ENCODE measurements around the gene GPC6.
"Not testable (repeated sequence)": the region's sequence is repeated elsewhere in the genome, so short reads cannot be mapped to it uniquely, and the experiment has no call there.

Gene GPC6

DNA sequence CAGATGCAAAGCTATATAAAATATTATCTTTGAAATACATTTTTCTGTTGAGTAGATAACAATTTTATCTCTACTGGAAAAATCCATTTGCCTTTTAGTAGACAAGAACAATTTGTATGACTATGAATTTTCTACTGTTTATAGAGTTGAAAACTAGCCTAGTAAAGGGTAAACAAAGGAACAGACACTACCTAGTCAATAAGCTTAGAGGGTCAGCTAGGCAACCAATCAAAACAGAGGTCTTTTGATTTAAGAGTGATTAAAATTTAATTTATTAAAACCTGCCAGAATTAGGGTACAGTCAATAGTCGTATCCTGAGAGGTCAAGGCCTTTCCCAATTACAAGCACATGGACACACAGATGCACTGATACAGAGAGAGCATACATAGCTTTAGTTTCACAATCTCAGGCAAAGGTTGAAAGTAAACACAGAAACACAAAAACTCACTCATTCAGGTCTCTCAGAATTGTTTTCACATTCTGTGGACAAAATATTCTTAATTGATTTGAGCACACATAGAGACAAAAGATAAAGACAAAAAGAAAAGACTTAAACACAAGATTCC, 24.5 kb upstream of the GPC6 start:
- H3K18ac ChIP-seq (ENCODE audit: low read length) = no peak overlapping the region
- H3K36me3 ChIP-seq (ENCODE audit: control insufficient read depth in 1 of 2, insufficient read depth in 2 of 2, low read length in 2 of 2) = no peaks in the 10 kb centered on the region
- no peak overlapping the region for H2BK5ac ChIP-seq (ENCODE audit: low read depth, low read length, poor library complexity)
- no peak overlapping the region for H3K9ac ChIP-seq (ENCODE audit: low read length)
- no CpG with 5 or more reads among the region's 1 CpG for WGBS (ENCODE audit: extremely low coverage, insufficient coverage, insufficient read length)
- H3K4me1 ChIP-seq (ENCODE audit: control insufficient read depth in 1 of 2, insufficient read depth in 2 of 2, low read length in 2 of 2) = no peaks in the 10 kb centered on the region
- H3K27me3 ChIP-seq (ENCODE audit: insufficient read depth, low read length) = no peaks in the 10 kb centered on the region
- no peak overlapping the region for H3K4me3 ChIP-seq (ENCODE audit: low read depth, low read length)
- H4K91ac ChIP-seq (ENCODE audit: low read depth, low read length) = no peak overlapping the region
- H3K9me3 ChIP-seq (ENCODE audit: insufficient read depth, low read depth, low read length) = no peaks in the 10 kb centered on the region
- no peak overlapping the region for H3K27ac ChIP-seq (ENCODE audit: low read depth, low read length)
- no peak overlapping the region for H3K23ac ChIP-seq (ENCODE audit: low read length)
- no peak for DNase-seq
- no peaks in the 10 kb centered on the region for H3K79me2 ChIP-seq (ENCODE audit: control insufficient read depth, insufficient read depth, low read length, poor library complexity)
- no peak overlapping the region for H2BK12ac ChIP-seq (ENCODE audit: low read length)
- H2AK5ac ChIP-seq (ENCODE audit: low read length) = no peak overlapping the region
- H4K8ac ChIP-seq (ENCODE audit: low read depth, low read length) = no peak overlapping the region
- no peak overlapping the region for H2AFZ ChIP-seq (ENCODE audit: insufficient read depth, low read length, poor library complexity)
- no peak overlapping the region for H4K12ac ChIP-seq (ENCODE audit: low read depth, low read length)
- no peaks in the 10 kb centered on the region for H3K79me1 ChIP-seq (ENCODE audit: low read length)
- H3K14ac ChIP-seq (ENCODE audit: low read length) = no peak overlapping the region
- no peak overlapping the region for H3K4me2 ChIP-seq (ENCODE audit: low read length)
- no peak overlapping the region for H3K4ac ChIP-seq (ENCODE audit: low read depth, low read length)
- H2BK120ac ChIP-seq (ENCODE audit: insufficient read depth, low read length, poor library complexity) = no peak overlapping the region

DNA sequence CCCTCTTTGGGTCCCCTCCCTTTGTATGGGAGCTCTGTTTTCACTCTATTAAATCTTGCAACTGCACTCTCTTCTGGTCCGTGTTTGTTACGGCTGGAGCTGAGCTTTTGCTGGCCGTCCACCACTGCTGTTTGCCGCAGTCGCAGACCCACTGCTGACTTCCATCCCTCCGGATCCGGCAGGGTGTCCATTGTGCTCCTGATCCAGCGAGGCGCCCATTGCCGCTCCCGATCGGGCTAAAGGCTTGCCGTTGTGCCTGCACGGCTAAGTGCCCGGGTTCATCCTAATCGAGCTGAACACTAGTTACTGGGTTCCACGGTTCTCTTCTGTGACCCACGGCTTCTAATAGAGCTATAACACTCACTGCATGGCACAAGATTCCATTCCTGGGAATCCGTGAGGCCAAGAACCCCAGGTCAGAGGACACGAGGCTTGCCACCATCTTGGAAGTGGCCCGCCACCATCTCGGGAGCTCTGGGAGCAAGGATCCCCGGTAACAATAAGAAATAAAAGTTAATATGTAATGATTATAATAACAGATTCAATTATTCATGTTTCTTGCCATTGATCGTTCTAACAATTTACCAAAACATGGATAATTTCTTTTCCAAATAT, 19.7 kb upstream of the GPC6 start:
- not testable (repeated sequence) for H3K18ac ChIP-seq (ENCODE audit: low read length); H3K4me1 ChIP-seq (ENCODE audit: control insufficient read depth in 1 of 2, insufficient read depth in 2 of 2, low read length in 2 of 2); H3K79me1 ChIP-seq (ENCODE audit: low read length); H4K12ac ChIP-seq (ENCODE audit: low read depth, low read length); H3K79me2 ChIP-seq (ENCODE audit: control insufficient read depth, insufficient read depth, low read length, poor library complexity); H3K27ac ChIP-seq (ENCODE audit: low read depth, low read length); H2BK120ac ChIP-seq (ENCODE audit: insufficient read depth, low read length, poor library complexity); H3K9me3 ChIP-seq (ENCODE audit: insufficient read depth, low read depth, low read length); H4K91ac ChIP-seq (ENCODE audit: low read depth, low read length); H3K23ac ChIP-seq (ENCODE audit: low read length); H3K27me3 ChIP-seq (ENCODE audit: insufficient read depth, low read length); H2BK5ac ChIP-seq (ENCODE audit: low read depth, low read length, poor library complexity); H2AFZ ChIP-seq (ENCODE audit: insufficient read depth, low read length, poor library complexity); H3K9ac ChIP-seq (ENCODE audit: low read length); H3K14ac ChIP-seq (ENCODE audit: low read length); H3K4me2 ChIP-seq (ENCODE audit: low read length); H3K36me3 ChIP-seq (ENCODE audit: control insufficient read depth in 1 of 2, insufficient read depth in 2 of 2, low read length in 2 of 2); H2AK5ac ChIP-seq (ENCODE audit: low read length); H3K4ac ChIP-seq (ENCODE audit: low read depth, low read length); H3K4me3 ChIP-seq (ENCODE audit: low read depth, low read length); H4K8ac ChIP-seq (ENCODE audit: low read depth, low read length); DNase-seq; H2BK12ac ChIP-seq (ENCODE audit: low read length)
- WGBS (ENCODE audit: extremely low coverage, insufficient coverage, insufficient read length) = no CpG with 5 or more reads among the region's 24 CpGs

DNA sequence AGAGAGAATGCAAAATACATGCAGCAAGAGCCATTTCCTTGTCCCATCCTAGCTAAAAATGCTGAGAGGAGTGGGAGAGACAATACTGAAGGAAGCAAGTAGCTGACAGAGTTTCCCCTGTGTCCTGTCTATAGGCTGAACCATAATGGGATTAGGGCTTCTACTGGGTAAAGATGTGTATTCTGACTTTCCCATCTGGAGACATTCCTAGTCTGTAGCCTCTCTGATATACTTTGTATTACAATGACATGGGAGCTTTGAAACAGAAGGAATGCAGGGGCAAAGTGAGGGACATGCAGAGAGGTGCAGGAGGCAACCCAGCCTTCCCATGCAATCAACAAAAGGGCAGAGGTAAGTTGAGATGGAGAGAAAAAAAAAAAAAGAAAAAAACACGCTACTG, 10.5 kb upstream of the GPC6 start:
- no peak overlapping the region for H4K91ac ChIP-seq (ENCODE audit: low read depth, low read length)
- H3K79me2 ChIP-seq (ENCODE audit: control insufficient read depth, insufficient read depth, low read length, poor library complexity) = no peaks in the 10 kb centered on the region
- H3K9ac ChIP-seq (ENCODE audit: low read length) = no peak overlapping the region
- H4K12ac ChIP-seq (ENCODE audit: low read depth, low read length) = no peak overlapping the region
- H2BK5ac ChIP-seq (ENCODE audit: low read depth, low read length, poor library complexity) = no peak overlapping the region
- H3K23ac ChIP-seq (ENCODE audit: low read length) = no peak overlapping the region
- H2BK12ac ChIP-seq (ENCODE audit: low read length) = no peak overlapping the region
- H3K14ac ChIP-seq (ENCODE audit: low read length) = no peak overlapping the region
- WGBS (ENCODE audit: extremely low coverage, insufficient coverage, insufficient read length) = no CpG with 5 or more reads among the region's 1 CpG
- H2AK5ac ChIP-seq (ENCODE audit: low read length) = no peak overlapping the region
- no peaks in the 10 kb centered on the region for H3K79me1 ChIP-seq (ENCODE audit: low read length)
- no peak overlapping the region for H4K8ac ChIP-seq (ENCODE audit: low read depth, low read length)
- H2BK120ac ChIP-seq (ENCODE audit: insufficient read depth, low read length, poor library complexity) = no peak overlapping the region
- no peak overlapping the region for H2AFZ ChIP-seq (ENCODE audit: insufficient read depth, low read length, poor library complexity)
- no peaks in the 10 kb centered on the region for H3K36me3 ChIP-seq (ENCODE audit: control insufficient read depth in 1 of 2, insufficient read depth in 2 of 2, low read length in 2 of 2)
- no peaks in the 10 kb centered on the region for H3K9me3 ChIP-seq (ENCODE audit: insufficient read depth, low read depth, low read length)
- no peaks in the 10 kb centered on the region for H3K27me3 ChIP-seq (ENCODE audit: insufficient read depth, low read length)
- no peak overlapping the region for H3K4me2 ChIP-seq (ENCODE audit: low read length)
- no peak overlapping the region for H3K27ac ChIP-seq (ENCODE audit: low read depth, low read length)
- H3K4me3 ChIP-seq (ENCODE audit: low read depth, low read length) = no peak overlapping the region
- H3K4ac ChIP-seq (ENCODE audit: low read depth, low read length) = no peak overlapping the region
- no peaks in the 10 kb centered on the region for H3K4me1 ChIP-seq (ENCODE audit: control insufficient read depth in 1 of 2, insufficient read depth in 2 of 2, low read length in 2 of 2)
- DNase-seq = no peak
- no peak overlapping the region for H3K18ac ChIP-seq (ENCODE audit: low read length)

DNA sequence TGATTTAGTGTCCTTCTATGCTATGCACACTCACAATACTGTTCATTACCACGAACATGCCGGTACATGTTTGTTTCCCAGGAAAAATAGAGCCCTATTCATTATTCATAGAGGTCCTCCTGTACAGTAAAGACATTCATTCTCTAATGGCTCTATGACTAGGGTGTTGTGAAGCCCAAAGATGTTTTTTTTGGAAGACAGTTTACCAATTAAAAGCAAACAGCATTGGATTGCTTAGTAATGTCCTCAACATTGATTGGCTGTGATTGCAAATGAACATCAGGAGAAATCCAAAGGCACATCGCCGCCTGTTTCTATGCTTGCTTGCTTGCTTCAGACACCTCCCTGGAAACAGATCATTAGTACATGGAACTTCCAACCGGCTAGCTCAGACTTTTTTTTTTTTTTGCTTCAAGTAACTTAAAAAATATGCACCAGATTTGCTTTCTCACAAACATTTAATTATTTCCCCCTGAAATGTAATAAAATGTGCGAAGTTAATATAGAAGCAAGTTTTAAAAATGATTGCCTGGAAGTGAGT, 8.8 kb upstream of the GPC6 start:
- H2BK120ac ChIP-seq (ENCODE audit: insufficient read depth, low read length, poor library complexity) = no peak overlapping the region
- H2AFZ ChIP-seq (ENCODE audit: insufficient read depth, low read length, poor library complexity) = no peak overlapping the region
- no peak for DNase-seq
- no peaks in the 10 kb centered on the region for H3K27me3 ChIP-seq (ENCODE audit: insufficient read depth, low read length)
- no peak overlapping the region for H3K4me3 ChIP-seq (ENCODE audit: low read depth, low read length)
- H3K9ac ChIP-seq (ENCODE audit: low read length) = no peak overlapping the region
- H3K79me2 ChIP-seq (ENCODE audit: control insufficient read depth, insufficient read depth, low read length, poor library complexity) = no peaks in the 10 kb centered on the region
- H3K14ac ChIP-seq (ENCODE audit: low read length) = no peak overlapping the region
- H3K4me1 ChIP-seq (ENCODE audit: control insufficient read depth in 1 of 2, insufficient read depth in 2 of 2, low read length in 2 of 2) = no peaks in the 10 kb centered on the region
- no peaks in the 10 kb centered on the region for H3K36me3 ChIP-seq (ENCODE audit: control insufficient read depth in 1 of 2, insufficient read depth in 2 of 2, low read length in 2 of 2)
- no peak overlapping the region for H2BK12ac ChIP-seq (ENCODE audit: low read length)
- no peak overlapping the region for H4K8ac ChIP-seq (ENCODE audit: low read depth, low read length)
- no peak overlapping the region for H2BK5ac ChIP-seq (ENCODE audit: low read depth, low read length, poor library complexity)
- no peak overlapping the region for H3K23ac ChIP-seq (ENCODE audit: low read length)
- no peak overlapping the region for H3K27ac ChIP-seq (ENCODE audit: low read depth, low read length)
- no peak overlapping the region for H2AK5ac ChIP-seq (ENCODE audit: low read length)
- no peaks in the 10 kb centered on the region for H3K9me3 ChIP-seq (ENCODE audit: insufficient read depth, low read depth, low read length)
- H3K4me2 ChIP-seq (ENCODE audit: low read length) = no peak overlapping the region
- H3K79me1 ChIP-seq (ENCODE audit: low read length) = no peaks in the 10 kb centered on the region
- H4K91ac ChIP-seq (ENCODE audit: low read depth, low read length) = no peak overlapping the region
- H4K12ac ChIP-seq (ENCODE audit: low read depth, low read length) = no peak overlapping the region
- H3K4ac ChIP-seq (ENCODE audit: low read depth, low read length) = no peak overlapping the region
- no CpG with 5 or more reads among the region's 6 CpGs for WGBS (ENCODE audit: extremely low coverage, insufficient coverage, insufficient read length)
- no peak overlapping the region for H3K18ac ChIP-seq (ENCODE audit: low read length)
